ENCODE results near the gene ADAM23.
"Not testable (repeated sequence)": the region's sequence is repeated elsewhere in the genome, so short reads cannot be mapped to it uniquely, and the experiment has no call there.

Gene ADAM23, protein sequence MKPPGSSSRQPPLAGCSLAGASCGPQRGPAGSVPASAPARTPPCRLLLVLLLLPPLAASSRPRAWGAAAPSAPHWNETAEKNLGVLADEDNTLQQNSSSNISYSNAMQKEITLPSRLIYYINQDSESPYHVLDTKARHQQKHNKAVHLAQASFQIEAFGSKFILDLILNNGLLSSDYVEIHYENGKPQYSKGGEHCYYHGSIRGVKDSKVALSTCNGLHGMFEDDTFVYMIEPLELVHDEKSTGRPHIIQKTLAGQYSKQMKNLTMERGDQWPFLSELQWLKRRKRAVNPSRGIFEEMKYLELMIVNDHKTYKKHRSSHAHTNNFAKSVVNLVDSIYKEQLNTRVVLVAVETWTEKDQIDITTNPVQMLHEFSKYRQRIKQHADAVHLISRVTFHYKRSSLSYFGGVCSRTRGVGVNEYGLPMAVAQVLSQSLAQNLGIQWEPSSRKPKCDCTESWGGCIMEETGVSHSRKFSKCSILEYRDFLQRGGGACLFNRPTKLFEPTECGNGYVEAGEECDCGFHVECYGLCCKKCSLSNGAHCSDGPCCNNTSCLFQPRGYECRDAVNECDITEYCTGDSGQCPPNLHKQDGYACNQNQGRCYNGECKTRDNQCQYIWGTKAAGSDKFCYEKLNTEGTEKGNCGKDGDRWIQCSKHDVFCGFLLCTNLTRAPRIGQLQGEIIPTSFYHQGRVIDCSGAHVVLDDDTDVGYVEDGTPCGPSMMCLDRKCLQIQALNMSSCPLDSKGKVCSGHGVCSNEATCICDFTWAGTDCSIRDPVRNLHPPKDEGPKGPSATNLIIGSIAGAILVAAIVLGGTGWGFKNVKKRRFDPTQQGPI

DNA sequence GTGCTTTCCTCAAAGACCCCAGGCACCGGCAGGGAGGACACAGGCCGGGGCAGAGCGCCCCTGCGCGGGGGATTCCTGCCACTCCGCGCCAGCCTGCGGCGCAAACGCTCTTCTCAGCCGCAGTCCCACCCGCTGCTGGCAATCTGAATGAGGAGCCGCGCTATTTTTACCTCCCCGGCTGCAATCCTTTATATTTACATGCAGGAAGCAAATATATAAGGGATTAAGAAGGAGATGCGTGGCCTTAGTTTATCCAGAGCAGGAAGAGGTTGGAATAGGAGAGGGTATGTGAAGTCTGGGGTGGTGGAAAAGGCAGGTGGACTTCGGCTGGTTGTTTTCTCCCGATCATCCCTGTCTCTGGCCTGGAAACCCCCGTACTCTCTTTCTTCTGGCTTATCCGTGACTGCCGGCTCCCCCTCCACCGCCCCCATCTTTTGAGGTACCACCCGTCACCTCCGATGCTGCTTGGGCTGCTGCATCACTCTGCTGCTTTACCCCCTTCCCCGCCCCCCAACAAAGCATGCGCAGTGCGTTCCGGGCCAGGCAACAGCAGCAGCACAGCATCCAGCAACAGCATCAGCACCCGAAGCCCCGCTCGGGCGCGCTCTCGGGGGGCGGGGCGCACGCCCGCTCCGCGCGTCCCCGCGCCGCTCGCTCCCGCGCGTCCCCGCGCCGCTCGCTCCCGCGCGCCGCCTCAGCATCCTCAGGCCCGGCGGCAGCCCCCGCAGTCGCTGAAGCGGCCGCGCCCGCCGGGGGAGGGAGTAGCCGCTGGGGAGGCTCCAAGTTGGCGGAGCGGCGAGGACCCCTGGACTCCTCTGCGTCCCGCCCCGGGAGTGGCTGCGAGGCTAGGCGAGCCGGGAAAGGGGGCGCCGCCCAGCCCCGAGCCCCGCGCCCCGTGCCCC, at the start of gene ADAM23:
ADAM23 (plus strand) TSS at position 700 of the 902 bp plus-strand sequence. CDS start 335 bp downstream, outside the sequence.
- peaks cover 77% of the 10 kb centered on the region for H3K27me3 Mint-ChIP-seq (ENCODE audit: low read depth)
- peaks cover 7% of the 10 kb centered on the region for H3K4me1 Mint-ChIP-seq (ENCODE audit: low read depth)
- H3K36me3 Mint-ChIP-seq (ENCODE audit: low read depth) = no peaks in the 10 kb centered on the region
- H3K4me3 Mint-ChIP-seq = peak within 1 kb of the TSS; percentile 81
- H3K27ac Mint-ChIP-seq = no peak within 1 kb of the TSS
- no peaks in the 10 kb centered on the region for H3K9me3 Mint-ChIP-seq

DNA sequence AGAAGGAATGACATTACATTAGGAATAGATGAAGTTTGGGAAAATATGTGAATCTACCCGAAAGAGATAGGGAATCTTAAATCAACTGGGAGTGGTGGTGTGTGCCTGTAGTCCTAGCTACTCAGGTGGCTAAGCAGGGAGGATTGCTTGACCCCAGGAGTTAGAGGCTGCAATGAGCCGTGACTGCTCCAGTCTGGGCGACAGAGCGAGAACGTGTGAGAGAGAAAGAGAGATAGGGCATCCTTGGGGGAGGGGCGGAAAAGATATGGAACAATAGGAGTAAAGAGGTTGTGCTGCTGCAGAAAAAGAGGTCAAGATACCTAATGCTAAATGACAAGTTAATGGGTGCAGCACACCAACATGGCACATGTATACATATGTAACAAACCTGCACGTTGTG, 47.1 kb upstream of the ADAM23 start:
- Mint-ChIP-seq H3K4me3 (no peak overlapping the region), H3K27me3 (ENCODE audit: low read depth) (no peaks in the 10 kb centered on the region), H3K36me3 (ENCODE audit: low read depth) (no peaks in the 10 kb centered on the region), H3K9me3 (peaks cover 5% of the 10 kb centered on the region), H3K27ac (no peak overlapping the region), H3K4me1 (ENCODE audit: low read depth) (no peaks in the 10 kb centered on the region)

DNA sequence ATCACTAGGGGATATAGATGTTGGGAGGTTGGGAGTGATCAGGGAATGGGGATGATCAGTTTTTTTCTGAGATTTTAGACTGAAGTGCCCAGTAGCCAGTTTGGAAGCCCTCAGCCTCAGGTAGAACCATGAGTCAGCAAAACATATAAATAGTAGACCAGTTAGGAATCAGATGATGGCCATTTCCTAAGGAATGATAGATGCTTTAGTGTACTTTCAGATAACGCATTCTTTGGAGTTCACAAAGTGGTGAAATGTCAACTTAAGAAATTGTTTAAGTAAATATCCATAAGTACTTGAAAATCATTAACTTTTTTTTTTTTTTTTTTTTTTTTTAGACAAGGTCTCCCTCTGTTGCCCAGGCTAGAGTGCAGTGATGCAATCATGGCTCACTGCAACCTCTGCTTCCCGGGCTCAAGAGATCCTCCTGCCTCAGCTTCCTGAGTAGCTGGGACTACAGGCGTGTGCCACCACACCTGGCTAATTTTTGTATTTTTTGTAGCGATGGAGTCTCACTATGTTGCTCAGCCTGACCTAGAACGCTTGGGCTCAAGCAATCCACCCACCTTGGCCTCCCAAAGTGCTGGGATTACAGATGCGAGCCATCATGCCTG, 40.3 kb upstream of the ADAM23 start:
- H3K4me3 Mint-ChIP-seq; H3K36me3 Mint-ChIP-seq (ENCODE audit: low read depth); H3K27ac Mint-ChIP-seq; H3K27me3 Mint-ChIP-seq (ENCODE audit: low read depth); H3K4me1 Mint-ChIP-seq (ENCODE audit: low read depth); H3K9me3 Mint-ChIP-seq: not testable (repeated sequence)

DNA sequence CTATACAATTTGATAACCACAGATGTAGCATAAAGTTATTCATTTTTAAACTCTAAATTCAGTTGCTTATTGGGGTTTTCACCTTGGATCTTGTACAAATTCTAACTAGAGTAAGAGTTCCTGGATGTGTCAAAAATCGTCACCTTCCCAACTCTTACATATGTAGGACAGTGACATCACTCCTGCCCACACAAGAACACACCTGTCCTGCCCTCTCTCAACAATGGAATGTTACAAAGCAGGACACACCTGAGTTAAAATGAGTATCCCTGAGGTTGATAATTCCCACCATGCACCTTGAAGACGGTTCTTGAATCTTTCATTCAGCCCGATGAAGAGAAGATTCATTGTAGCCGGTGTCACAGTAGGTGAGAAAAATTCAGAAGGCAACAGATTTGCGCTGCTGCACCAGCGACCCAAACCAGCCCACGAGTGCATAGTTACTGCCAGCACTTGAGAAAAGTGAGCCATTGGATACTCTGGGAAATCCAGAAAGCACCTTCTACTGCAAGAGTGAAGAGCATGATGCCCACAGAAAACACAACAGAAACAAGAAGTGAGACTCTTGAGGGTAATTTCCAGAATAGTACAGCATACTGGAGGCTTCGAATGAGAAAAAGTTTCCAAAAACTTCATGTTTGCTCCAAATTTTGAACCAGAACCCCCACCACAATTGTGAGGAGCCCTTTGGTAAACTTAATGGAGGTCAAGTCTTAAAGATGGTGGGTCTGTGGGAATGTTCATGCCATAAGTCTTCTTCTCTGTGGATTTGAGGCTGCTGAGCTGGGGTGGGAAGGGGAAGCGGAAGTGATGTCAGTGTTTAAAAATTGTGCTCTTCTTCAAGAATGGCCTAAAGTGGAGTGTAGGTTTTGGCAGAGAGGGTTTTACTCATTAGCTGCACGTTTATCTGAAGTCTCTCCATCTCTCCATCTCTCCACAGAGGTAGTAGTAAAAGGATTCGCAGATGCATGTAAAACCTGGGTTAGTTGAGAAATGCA, 34.7 kb upstream of the ADAM23 start:
- no peaks in the 10 kb centered on the region for H3K36me3 Mint-ChIP-seq (ENCODE audit: low read depth)
- H3K4me3 Mint-ChIP-seq = no peak overlapping the region
- no peaks in the 10 kb centered on the region for H3K4me1 Mint-ChIP-seq (ENCODE audit: low read depth)
- no peaks in the 10 kb centered on the region for H3K27me3 Mint-ChIP-seq (ENCODE audit: low read depth)
- H3K9me3 Mint-ChIP-seq = no peaks in the 10 kb centered on the region
- H3K27ac Mint-ChIP-seq = no peak overlapping the region

DNA sequence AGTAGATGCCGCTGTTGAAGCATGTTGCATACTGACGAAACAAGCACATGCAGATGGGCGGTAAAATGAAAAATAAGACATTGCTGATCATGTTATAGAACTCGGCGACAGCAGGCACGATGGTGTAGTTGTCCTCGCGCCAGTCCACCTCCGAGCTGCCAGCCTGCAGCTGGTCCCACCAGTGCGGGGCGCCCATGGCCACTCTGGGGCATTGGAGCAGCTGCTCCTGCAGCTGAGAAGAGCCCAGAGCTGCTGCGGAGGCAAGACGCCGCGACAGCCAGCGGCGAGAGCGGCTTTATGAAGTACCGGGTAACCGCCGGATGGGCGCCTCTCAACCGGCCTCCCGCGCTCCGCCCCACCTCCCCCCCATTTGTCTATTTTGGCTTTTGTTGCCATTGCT, 32.6 kb upstream of the ADAM23 start:
- Mint-ChIP-seq H3K27me3 (ENCODE audit: low read depth) (no peaks in the 10 kb centered on the region), H3K9me3 (no peaks in the 10 kb centered on the region), H3K27ac (no peak overlapping the region), H3K4me1 (ENCODE audit: low read depth) (no peaks in the 10 kb centered on the region), H3K4me3 (no peak overlapping the region), H3K36me3 (ENCODE audit: low read depth) (no peaks in the 10 kb centered on the region)

DNA sequence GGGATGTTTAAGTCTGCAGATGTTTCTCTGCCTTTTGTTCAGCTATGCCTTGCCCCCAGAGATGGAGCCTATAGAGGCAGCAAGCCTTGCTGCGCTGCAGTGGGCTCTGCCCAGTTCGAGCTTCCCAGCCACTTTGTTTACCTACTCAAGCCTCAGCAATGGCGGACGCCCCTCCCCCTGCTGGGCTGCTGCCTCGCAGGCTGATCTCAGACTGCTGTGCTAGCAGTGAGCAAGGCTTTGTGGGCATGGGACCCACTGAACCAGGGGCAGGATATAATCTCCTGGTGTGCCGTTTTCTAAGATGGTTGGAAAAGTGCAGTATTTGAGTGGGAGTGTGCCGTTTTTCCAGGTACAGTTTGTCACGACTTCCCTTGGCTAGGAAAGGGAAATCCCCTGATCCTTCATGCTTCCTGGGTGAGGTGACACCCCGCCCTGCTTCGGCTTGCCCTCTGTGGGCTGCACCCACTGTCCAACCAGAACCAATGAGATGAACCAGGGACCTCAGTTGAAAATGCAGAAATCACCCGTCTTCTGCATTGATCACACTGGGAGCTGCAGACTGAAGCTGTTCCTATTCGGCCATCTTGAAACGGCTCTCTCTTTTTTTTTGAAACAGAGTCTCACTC, 27.6 kb upstream of the ADAM23 start:
- Mint-ChIP-seq H3K27ac (no peak overlapping the region), H3K4me3 (no peak overlapping the region), H3K27me3 (ENCODE audit: low read depth) (no peaks in the 10 kb centered on the region), H3K36me3 (ENCODE audit: low read depth) (no peaks in the 10 kb centered on the region), H3K9me3 (peaks cover 20% of the 10 kb centered on the region), H3K4me1 (ENCODE audit: low read depth) (no peaks in the 10 kb centered on the region)

DNA sequence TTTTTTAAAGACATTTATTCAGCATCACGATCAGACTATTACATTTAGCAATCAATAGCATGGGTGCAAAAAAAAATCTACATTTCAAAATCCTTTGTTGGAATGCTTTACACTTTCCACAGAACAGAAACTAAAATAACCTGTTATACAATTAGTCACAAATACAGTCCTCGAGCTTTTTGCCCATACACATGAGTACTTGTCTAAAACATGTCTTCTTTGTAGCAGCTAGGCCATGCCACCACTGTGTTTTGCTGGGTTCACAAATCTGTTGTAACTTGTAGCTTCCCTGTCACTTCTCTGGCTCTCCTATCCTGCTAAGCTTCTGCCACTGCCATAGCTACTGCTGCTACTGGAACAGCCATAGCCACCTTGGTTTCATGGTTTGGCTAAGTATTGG, 24.4 kb upstream of the ADAM23 start:
- H3K4me1 Mint-ChIP-seq (ENCODE audit: low read depth) = no peaks in the 10 kb centered on the region
- H3K27me3 Mint-ChIP-seq (ENCODE audit: low read depth) = peaks cover 1% of the 10 kb centered on the region
- no peak overlapping the region for H3K27ac Mint-ChIP-seq
- peaks cover 20% of the 10 kb centered on the region for H3K9me3 Mint-ChIP-seq
- H3K4me3 Mint-ChIP-seq = no peak overlapping the region
- no peaks in the 10 kb centered on the region for H3K36me3 Mint-ChIP-seq (ENCODE audit: low read depth)

DNA sequence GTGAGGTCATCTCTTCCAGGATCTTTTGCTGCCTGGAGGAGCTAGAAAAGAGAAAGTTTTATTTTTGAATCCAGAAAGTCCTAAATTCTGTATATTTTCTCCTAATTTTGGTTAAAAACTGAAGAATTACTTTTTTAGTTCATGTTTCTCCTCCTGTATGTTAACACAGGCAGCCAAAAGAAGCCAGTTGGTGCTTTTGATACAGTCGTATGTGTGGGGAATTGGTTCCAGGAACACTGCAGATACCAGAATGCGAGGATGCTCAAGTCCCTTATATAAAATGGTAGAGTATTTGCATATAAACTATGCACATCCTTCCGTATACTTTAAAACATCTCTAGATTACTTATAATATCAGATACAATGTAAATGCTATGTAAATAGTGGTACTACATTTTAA, 22.6 kb upstream of the ADAM23 start:
- H3K4me1 Mint-ChIP-seq (ENCODE audit: low read depth) = no peaks in the 10 kb centered on the region
- H3K9me3 Mint-ChIP-seq = peaks cover 20% of the 10 kb centered on the region

DNA sequence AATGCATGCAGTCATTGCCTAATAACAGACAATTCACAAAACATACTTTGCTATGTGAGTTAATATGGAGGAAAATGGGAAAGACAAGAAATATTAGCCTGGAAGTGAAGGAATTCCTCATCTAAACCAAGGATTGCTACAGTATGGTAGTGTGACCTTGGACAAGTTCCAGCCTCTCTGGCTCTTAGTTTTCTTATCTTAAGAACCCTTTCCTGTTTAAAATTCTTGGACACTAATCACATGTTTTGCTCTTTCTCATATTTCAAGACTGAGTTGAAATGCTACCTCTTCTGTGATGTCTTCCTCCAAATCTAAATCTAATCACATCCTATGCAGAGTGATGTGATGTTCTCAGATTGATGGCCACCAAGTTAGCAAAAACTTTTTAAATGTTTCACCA, 20.8 kb upstream of the ADAM23 start:
- Mint-ChIP-seq H3K27ac (no peak overlapping the region), H3K9me3 (peaks cover 14% of the 10 kb centered on the region), H3K36me3 (ENCODE audit: low read depth) (no peaks in the 10 kb centered on the region), H3K4me3 (no peak overlapping the region), H3K27me3 (ENCODE audit: low read depth) (peaks cover 4% of the 10 kb centered on the region), H3K4me1 (ENCODE audit: low read depth) (no peaks in the 10 kb centered on the region)

More for the DNA sequence above, 22.6 kb upstream of the ADAM23 start:
- Mint-ChIP-seq H3K36me3 (ENCODE audit: low read depth) (no peaks in the 10 kb centered on the region), H3K4me3 (no peak overlapping the region), H3K27ac (no peak overlapping the region), H3K27me3 (ENCODE audit: low read depth) (peaks cover 4% of the 10 kb centered on the region)

DNA sequence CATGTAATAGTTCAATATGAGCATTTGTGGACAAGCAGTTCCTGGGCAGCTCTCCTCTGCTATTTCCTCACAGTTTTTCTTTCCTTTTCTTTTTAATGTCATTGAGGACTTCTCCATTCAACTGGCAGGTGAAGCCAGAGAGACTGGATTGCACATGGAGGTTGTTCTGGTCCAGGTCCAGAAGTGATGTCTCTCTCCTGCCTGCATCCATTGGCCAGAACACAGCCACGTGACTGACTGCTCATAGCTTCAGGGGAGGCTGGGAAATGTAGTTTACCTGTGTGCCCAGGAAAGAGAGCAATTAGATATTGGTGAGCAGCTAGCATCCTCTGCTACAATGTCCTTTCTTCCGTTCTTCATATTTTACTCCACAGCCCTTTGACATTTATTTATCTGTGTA, 20.2 kb upstream of the ADAM23 start:
- Mint-ChIP-seq H3K4me1 (ENCODE audit: low read depth) (no peaks in the 10 kb centered on the region), H3K36me3 (ENCODE audit: low read depth) (no peaks in the 10 kb centered on the region), H3K27ac (no peak overlapping the region), H3K4me3 (no peak overlapping the region), H3K27me3 (ENCODE audit: low read depth) (peaks cover 4% of the 10 kb centered on the region), H3K9me3 (peaks cover 13% of the 10 kb centered on the region)

DNA sequence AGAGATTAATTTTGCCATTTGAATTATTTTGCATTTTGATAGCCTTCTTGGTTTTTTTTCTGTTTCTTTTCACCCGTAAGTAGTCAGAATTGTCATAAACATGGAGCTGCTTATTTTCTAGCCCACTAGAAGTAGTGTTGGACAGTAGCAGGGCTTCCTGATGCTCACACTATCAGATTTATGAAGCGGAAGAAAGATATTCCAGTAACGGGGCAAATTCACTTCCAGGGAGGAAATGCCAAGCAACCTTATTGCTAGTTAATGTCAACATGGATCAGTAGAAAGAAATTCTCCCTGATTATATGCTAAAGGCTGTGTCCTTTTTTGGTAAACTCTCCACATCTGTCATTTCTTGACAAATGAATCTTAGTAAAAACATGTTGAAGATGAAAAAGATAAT, 19.2 kb upstream of the ADAM23 start:
- H3K4me1 Mint-ChIP-seq (ENCODE audit: low read depth) = no peaks in the 10 kb centered on the region
- H3K27ac Mint-ChIP-seq = no peak overlapping the region
- H3K36me3 Mint-ChIP-seq (ENCODE audit: low read depth) = no peaks in the 10 kb centered on the region
- H3K27me3 Mint-ChIP-seq (ENCODE audit: low read depth) = peaks cover 4% of the 10 kb centered on the region
- H3K9me3 Mint-ChIP-seq = peaks cover 8% of the 10 kb centered on the region
- H3K4me3 Mint-ChIP-seq = no peak overlapping the region

DNA sequence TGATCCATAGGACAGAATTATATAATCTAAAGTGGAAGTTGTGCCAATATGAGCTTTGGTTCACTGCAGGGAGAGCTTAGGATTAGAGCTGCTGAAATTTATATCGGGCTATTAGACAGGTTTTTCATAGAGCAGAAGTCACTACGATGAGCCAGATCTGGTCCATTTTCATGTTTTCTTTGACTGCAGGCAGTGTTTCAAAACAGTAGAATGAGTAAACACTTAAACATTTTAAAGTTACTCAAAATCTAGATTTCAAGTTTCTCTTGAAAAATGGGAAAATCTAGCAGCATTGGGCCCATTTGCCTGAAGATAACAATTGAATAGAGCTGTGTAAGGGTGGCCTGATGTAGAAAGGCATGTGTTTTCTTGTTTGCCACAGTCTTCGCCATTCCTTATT, 14.5 kb upstream of the ADAM23 start:
- no peaks in the 10 kb centered on the region for H3K36me3 Mint-ChIP-seq (ENCODE audit: low read depth)
- H3K4me1 Mint-ChIP-seq (ENCODE audit: low read depth) = no peaks in the 10 kb centered on the region
- no peak overlapping the region for H3K4me3 Mint-ChIP-seq
- H3K9me3 Mint-ChIP-seq = no peaks in the 10 kb centered on the region
- H3K27ac Mint-ChIP-seq = no peak overlapping the region
- peaks cover 4% of the 10 kb centered on the region for H3K27me3 Mint-ChIP-seq (ENCODE audit: low read depth)

DNA sequence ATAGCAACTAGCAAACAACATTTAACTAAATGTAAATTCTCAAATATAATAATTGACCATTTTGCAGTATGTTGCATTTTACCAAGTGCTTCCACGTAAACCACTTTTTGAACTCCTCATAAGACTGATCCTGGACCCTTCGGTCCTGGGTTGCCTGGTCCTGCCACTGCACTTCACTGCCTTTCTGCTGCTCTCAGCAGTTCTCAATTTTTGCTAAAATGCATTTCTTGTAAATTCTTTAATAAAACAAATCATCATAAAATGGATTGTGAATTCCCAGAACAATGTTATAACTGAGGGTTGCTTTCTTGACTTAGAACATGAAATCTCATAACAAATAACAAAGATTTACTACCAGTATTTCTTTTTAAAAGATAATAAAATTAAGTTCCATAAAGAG, 12.9 kb upstream of the ADAM23 start:
- no peak overlapping the region for H3K4me3 Mint-ChIP-seq
- no peaks in the 10 kb centered on the region for H3K4me1 Mint-ChIP-seq (ENCODE audit: low read depth)
- H3K27ac Mint-ChIP-seq = no peak overlapping the region
- no peaks in the 10 kb centered on the region for H3K36me3 Mint-ChIP-seq (ENCODE audit: low read depth)
- H3K27me3 Mint-ChIP-seq (ENCODE audit: low read depth) = peaks cover 6% of the 10 kb centered on the region
- H3K9me3 Mint-ChIP-seq = no peaks in the 10 kb centered on the region

Data from T-helper 1 cell treated with Interleukin-12 subunit alpha and Interleukin-12 subunit beta and Interleukin-4 antibody, amounts not matched to agents 30 μg/mL and 1 μg/mL, for 36 hours (primary cell).